ENCODE results near the gene MAD1L1.

Gene MAD1L1

GRCh38 chr7:2104107-2104710, 128.5 kb downstream of the MAD1L1 start:
- DNase-seq (ENCODE audit: low read depth) = peak; percentile 41

- DNase-seq (ENCODE audit: low read depth) = no peak
These were observed 129.5 kb downstream of the MAD1L1 start for GRCh38 chr7:2103071-2103898.

GRCh38 chr7:2102375-2102723, 130.4 kb downstream of the MAD1L1 start:
- DNase-seq (ENCODE audit: low read depth) = no peak

- no peak for DNase-seq (ENCODE audit: low read depth)
These were observed 130.9 kb downstream of the MAD1L1 start for GRCh38 chr7:2101630-2102374.

GRCh38 chr7:2100278-2101208, 132.2 kb downstream of the MAD1L1 start:
- DNase-seq (ENCODE audit: low read depth) = no peak

- no peak for DNase-seq (ENCODE audit: low read depth)
These were observed 133.4 kb downstream of the MAD1L1 start for GRCh38 chr7:2099048-2099957.

- no peak for DNase-seq (ENCODE audit: low read depth)
These were observed 134.2 kb downstream of the MAD1L1 start for GRCh38 chr7:2098496-2098895.

- no peak for DNase-seq (ENCODE audit: low read depth)
These were observed 134.7 kb downstream of the MAD1L1 start for GRCh38 chr7:2098056-2098455.

- DNase-seq (ENCODE audit: low read depth) = no peak
These were observed 135.3 kb downstream of the MAD1L1 start for GRCh38 chr7:2097492-2097891.

- DNase-seq (ENCODE audit: low read depth) = no peak
These were observed 135.9 kb downstream of the MAD1L1 start for GRCh38 chr7:2096692-2097387.

GRCh38 chr7:2095436-2095835, 137.3 kb downstream of the MAD1L1 start:
- no peak for DNase-seq (ENCODE audit: low read depth)

GRCh38 chr7:2094454-2095045, 138.2 kb downstream of the MAD1L1 start:
- DNase-seq (ENCODE audit: low read depth) = no peak

GRCh38 chr7:2093843-2094220, 138.9 kb downstream of the MAD1L1 start:
- no peak for DNase-seq (ENCODE audit: low read depth)

- no peak for DNase-seq (ENCODE audit: low read depth)
These were observed 139.4 kb downstream of the MAD1L1 start for GRCh38 chr7:2093215-2093842.

- no peak for DNase-seq (ENCODE audit: low read depth)
These were observed 140.5 kb downstream of the MAD1L1 start for GRCh38 chr7:2092279-2092678.

- no peak for DNase-seq (ENCODE audit: low read depth)
These were observed 141.9 kb downstream of the MAD1L1 start for GRCh38 chr7:2090526-2091520.

GRCh38 chr7:2088801-2089200, 143.9 kb downstream of the MAD1L1 start:
- no peak for DNase-seq (ENCODE audit: low read depth)

- DNase-seq (ENCODE audit: low read depth) = no peak
These were observed 145.0 kb downstream of the MAD1L1 start for GRCh38 chr7:2087744-2088143.
